ENCODE data around the gene BAIAP2.

DNA sequence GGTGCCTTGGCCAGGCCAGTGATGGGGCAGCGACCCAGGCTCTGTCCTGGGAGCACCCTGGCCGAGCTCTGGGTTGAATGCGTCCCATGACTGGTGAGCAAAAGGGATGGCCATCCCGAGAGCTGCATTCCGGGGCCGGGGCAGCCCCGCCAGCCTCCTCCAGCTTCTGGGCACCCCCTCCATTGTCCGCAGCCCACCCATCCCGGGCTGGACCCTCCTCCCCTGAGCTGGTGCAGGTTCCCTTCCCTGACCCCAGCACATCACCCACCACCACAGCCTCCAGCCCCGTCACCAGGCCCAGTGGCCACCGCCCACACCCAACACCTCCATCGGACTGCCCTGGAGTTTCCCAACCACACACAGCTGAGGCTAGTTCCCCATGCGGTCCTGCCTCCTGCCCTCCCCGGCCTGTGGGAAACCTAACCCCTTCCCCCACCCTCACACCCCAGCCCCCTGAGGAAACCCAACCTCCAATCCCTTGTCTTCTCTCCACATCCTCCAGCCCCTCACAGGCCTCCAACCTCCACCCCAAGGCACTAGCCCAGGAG, 114.1 kb downstream of the BAIAP2 start:
- no peak for TF ChIP-seq POLR2A (IDR thresholded peaks at IDR 0.05)
- TF ChIP-seq, protein P1, sequence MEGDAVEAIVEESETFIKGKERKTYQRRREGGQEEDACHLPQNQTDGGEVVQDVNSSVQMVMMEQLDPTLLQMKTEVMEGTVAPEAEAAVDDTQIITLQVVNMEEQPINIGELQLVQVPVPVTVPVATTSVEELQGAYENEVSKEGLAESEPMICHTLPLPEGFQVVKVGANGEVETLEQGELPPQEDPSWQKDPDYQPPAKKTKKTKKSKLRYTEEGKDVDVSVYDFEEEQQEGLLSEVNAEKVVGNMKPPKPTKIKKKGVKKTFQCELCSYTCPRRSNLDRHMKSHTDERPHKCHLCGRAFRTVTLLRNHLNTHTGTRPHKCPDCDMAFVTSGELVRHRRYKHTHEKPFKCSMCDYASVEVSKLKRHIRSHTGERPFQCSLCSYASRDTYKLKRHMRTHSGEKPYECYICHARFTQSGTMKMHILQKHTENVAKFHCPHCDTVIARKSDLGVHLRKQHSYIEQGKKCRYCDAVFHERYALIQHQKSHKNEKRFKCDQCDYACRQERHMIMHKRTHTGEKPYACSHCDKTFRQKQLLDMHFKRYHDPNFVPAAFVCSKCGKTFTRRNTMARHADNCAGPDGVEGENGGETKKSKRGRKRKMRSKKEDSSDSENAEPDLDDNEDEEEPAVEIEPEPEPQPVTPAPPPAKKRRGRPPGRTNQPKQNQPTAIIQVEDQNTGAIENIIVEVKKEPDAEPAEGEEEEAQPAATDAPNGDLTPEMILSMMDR (IDR thresholded peaks at IDR 0.05) = no peak
- TF ChIP-seq POLR2AphosphoS5 (IDR thresholded peaks at IDR 0.05) = no peak
- TF ChIP-seq EP300 (IDR thresholded peaks at IDR 0.05) = no peak
